NCI-H146 treated with DMSO at 0.1 percent for 48 hours (cell line): ENCODE results near the gene SAPCD2.
"Not testable (repeated sequence)": the region's sequence is repeated elsewhere in the genome, so short reads cannot be mapped to it uniquely, and the experiment has no call there.

ENCODE experiments used
- DNase-seq: peaks from one replicate; lab custom pipeline; 2025; ENCODE audit not compliant: unreplicated experiment; lab: John Stamatoyannopoulos, UW

SAPCD2 gene

GRCh38 chr9:137065336-137065967 is 4.9 kb downstream of the SAPCD2 start:
- no peak for DNase-seq

- DNase-seq = no peak
These were observed 5.5 kb downstream of the SAPCD2 start for GRCh38 chr9:137064880-137065164.

- DNase-seq = peak; percentile 6
These were observed 6.1 kb downstream of the SAPCD2 start for GRCh38 chr9:137064027-137064879.

- no peak for DNase-seq
These were observed 6.9 kb downstream of the SAPCD2 start for GRCh38 chr9:137063311-137064026.

- not testable (repeated sequence) for DNase-seq
These were observed 7.6 kb downstream of the SAPCD2 start for GRCh38 chr9:137062798-137063197.

- no peak for DNase-seq
These were observed 8.0 kb downstream of the SAPCD2 start for GRCh38 chr9:137062384-137062783.

- DNase-seq = peak; percentile 38
These were observed 11.7 kb downstream of the SAPCD2 start for GRCh38 chr9:137058521-137059234.

- DNase-seq = peak; percentile 16
These were observed 12.8 kb downstream of the SAPCD2 start for GRCh38 chr9:137057545-137057944.

- no peak for DNase-seq
These were observed 13.5 kb downstream of the SAPCD2 start for GRCh38 chr9:137056739-137057415.

GRCh38 chr9:137055385-137056364 is 14.7 kb downstream of the SAPCD2 start:
- DNase-seq = no peak

- DNase-seq = no peak
These were observed 15.4 kb downstream of the SAPCD2 start for GRCh38 chr9:137054932-137055384.

- no peak for DNase-seq
These were observed 16.1 kb downstream of the SAPCD2 start, which contains the start of gene ENTPD2 for GRCh38 chr9:137053944-137054931. Gene ENTPD2 (minus strand): TSS chr9:137054061. CDS start chr9:137053997, 64 bp downstream.

GRCh38 chr9:137052998-137053943 is 17.1 kb downstream of the SAPCD2 start:
- DNase-seq = no peak

- no peak for DNase-seq
These were observed 18.1 kb downstream of the SAPCD2 start for GRCh38 chr9:137052293-137052692.

- DNase-seq = no peak
These were observed 19.1 kb downstream of the SAPCD2 start for GRCh38 chr9:137051145-137051724.

GRCh38 chr9:137050570-137050969 is 19.8 kb downstream of the SAPCD2 start:
- DNase-seq = no peak
